ENCODE measurements around the gene CRHR1. TPM values are rescaled to one million over a fixed set of nuclear protein-coding genes. Genes with fewer than 3 reads are reported as not detected.

Gene CRHR1
- total and polyA plus RNA-seq, 2 of the 4 experiments (the other 2 are of a cell fraction), result not detected

GRCh38 chr17:45800816-45801215 is 16.7 kb downstream of the CRHR1 start:
- no CpG with 5 or more reads among the region's 2 CpGs for WGBS, 2 experiments (ENCODE audit: extremely low coverage in 2 of 2, insufficient read length in 1 of 2)
- ChIA-PET POLR2A (ENCODE audit: unreplicated experiment) (no interaction called here), CTCF (interaction anchor here (1.3 kb wide), 1 partner anchor 31 kb away, joined by 3 read pairs; no protein-coding TSS in a partner anchor)
- Histone ChIP-seq H2AFZ (replicated peaks; ENCODE audit: low read length, poor library complexity) (no peak overlapping the region), H4K20me1 (ENCODE audit: insufficient read depth, low read length) (no peaks in the 10 kb centered on the region), H3K4me2 (ENCODE audit: low read depth, low read length) (no peak overlapping the region), H3K9ac (ENCODE audit: low read depth, low read length) (no peak overlapping the region), H3K27ac (ENCODE audit: insufficient read depth, low read length) (no peak overlapping the region), H2BK5ac (ENCODE audit: low read depth, low read length, poor library complexity, severe bottlenecking) (no peak overlapping the region), H2BK120ac (ENCODE audit: low read depth, low read length) (no peak overlapping the region), H2AK5ac (ENCODE audit: low read depth, low read length) (no peak overlapping the region), H4K91ac (ENCODE audit: insufficient read depth, low read depth, low read length) (no peak overlapping the region), H3K14ac (replicated peaks; ENCODE audit: low read depth, low read length) (no peak overlapping the region), H4K8ac (ENCODE audit: low read depth in 2 of 2, low read length in 2 of 2) (no peak overlapping the region), H3K4ac (ENCODE audit: low read depth, low read length) (no peak overlapping the region), H3K4me3 (ENCODE audit: insufficient read depth, low read depth, low read length) (no peak overlapping the region), H2BK15ac (ENCODE audit: low read depth, low read length) (no peak overlapping the region), H3K4me1 (ENCODE audit: control insufficient read depth, insufficient read depth, low read length) (no peaks in the 10 kb centered on the region), H3K18ac (ENCODE audit: low read depth, low read length) (no peak overlapping the region), H3K27me3 (ENCODE audit: control insufficient read depth, insufficient read depth, low read length) (peaks cover 55% of the 10 kb centered on the region), H2AK9ac (replicated peaks; ENCODE audit: low read depth, low read length, poor library complexity) (no peak overlapping the region), H3K9me1 (ENCODE audit: insufficient read depth, low read length) (no peaks in the 10 kb centered on the region), H4K5ac (ENCODE audit: low read depth, low read length) (no peak overlapping the region), H3K56ac (ENCODE audit: extremely low read depth, insufficient read depth, low read length) (no peak overlapping the region), H3K36me3 (ENCODE audit: control insufficient read depth, insufficient read depth, low read length) (no peaks in the 10 kb centered on the region), H3K79me1 (ENCODE audit: low read depth in 1 of 2, low read length in 2 of 2) (no peaks in the 10 kb centered on the region), H3K9me3 (ENCODE audit: control insufficient read depth, insufficient read depth, low read length) (no peaks in the 10 kb centered on the region), H2BK20ac (ENCODE audit: low read depth, low read length) (no peak overlapping the region), H3K23ac (ENCODE audit: low read depth, low read length) (no peak overlapping the region)
- DNase-seq (no peak), ATAC-seq (ENCODE audit: low read depth) (no peak)
- dilution Hi-C loops (cut with HindIII; ENCODE audit: low sequenced_read_pairs, unreplicated experiment), result no loop called here
- BruUV-seq (replicated peaks), result no TSS peak
- in situ Hi-C loops (cut with MboI; ENCODE audit: low sequenced_read_pairs), result no loop called here
- TF ChIP-seq NFE2L2 (IDR thresholded peaks at IDR 0.05; ENCODE audit: low read depth, low read length) (no peak), RCOR1 (IDR thresholded peaks at IDR 0.05; ENCODE audit: insufficient replicate concordance, low read length) (no peak)
- intact Hi-C loops (cut with micrococcal nuclease), result no loop called here
